ENCODE results near the gene MED15. TPM values are rescaled to one million over a fixed set of nuclear protein-coding genes. Genes with fewer than 3 reads are reported as not detected.

The MED15 gene
- polyA plus RNA-seq (2011; rRNA removed) = 10.7 and 11.3 TPM in 2 replicates
- 30.4 and 35.0 TPM in 2 replicates for polyA plus RNA-seq (2012; cell fraction: cytosol; rRNA removed)
- polyA plus RNA-seq (2012; cell fraction: nucleus; rRNA removed) = 151 and 195 TPM in 2 replicates
- 29.7 to 32.6 TPM (median 30.5 TPM) in 3 replicates for polyA plus RNA-seq (2017; fragmentation: RNase III; extraction: RNeasy Plus Mini Kit Qiagen cat#74134 plus additional on column Dnase treatment)
- polyA minus RNA-seq (2011; rRNA and poly(A)+ RNA removed) = 26.3 and 29.6 TPM in 2 replicates

- CTCF ChIA-PET = interaction anchor here (0.9 to 2.2 kb wide), 5 partner anchors 10 to 51 kb away, joined by 3 to 7 read pairs (median 4); no protein-coding TSS in a partner anchor
- TF ChIP-seq ZC3H11A (IDR thresholded peaks at IDR 0.05) (no peak), ZSCAN20 (CRISPR knock-in tag; IDR thresholded peaks at IDR 0.05) (no peak), JUN (IDR thresholded peaks at IDR 0.05) (peak in 1 of 2 experiments; percentile 80; a peak in 2 of 5 replicates), FOSL2 (IDR thresholded peaks at IDR 0.05) (no peak), FOSL2 (CRISPR knock-in tag; IDR thresholded peaks at IDR 0.05) (peak; percentile 55), ESRRA (IDR thresholded peaks at IDR 0.05; ENCODE audit: borderline replicate concordance, low read length) (no peak), POLR2A (IDR thresholded peaks at IDR 0.05; ENCODE audit: low read length) (peak; percentile 60), PHF8 (IDR thresholded peaks at IDR 0.05; ENCODE audit: borderline replicate concordance, low read depth) (peak; percentile 84; the same call in 1 of the 2 replicates), EHF (CRISPR knock-in tag; IDR thresholded peaks at IDR 0.05) (0 out of 2 replicates have a peak, but pooled peaks have one; percentile 37), FOXS1 (CRISPR knock-in tag; IDR thresholded peaks at IDR 0.05) (0 out of 2 replicates have a peak, but pooled peaks have one; percentile 25), RCOR1 (IDR thresholded peaks at IDR 0.05; ENCODE audit: low read depth, low read length) (no peak)
- TF ChIP-seq, protein P1, sequence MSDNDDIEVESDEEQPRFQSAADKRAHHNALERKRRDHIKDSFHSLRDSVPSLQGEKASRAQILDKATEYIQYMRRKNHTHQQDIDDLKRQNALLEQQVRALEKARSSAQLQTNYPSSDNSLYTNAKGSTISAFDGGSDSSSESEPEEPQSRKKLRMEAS (IDR thresholded peaks at IDR 0.05) = peak; percentile 68
- TF ChIP-seq, protein P2, sequence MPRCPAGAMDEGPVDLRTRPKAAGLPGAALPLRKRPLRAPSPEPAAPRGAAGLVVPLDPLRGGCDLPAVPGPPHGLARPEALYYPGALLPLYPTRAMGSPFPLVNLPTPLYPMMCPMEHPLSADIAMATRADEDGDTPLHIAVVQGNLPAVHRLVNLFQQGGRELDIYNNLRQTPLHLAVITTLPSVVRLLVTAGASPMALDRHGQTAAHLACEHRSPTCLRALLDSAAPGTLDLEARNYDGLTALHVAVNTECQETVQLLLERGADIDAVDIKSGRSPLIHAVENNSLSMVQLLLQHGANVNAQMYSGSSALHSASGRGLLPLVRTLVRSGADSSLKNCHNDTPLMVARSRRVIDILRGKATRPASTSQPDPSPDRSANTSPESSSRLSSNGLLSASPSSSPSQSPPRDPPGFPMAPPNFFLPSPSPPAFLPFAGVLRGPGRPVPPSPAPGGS (IDR thresholded peaks at IDR 0.05) = peak; percentile 65; the same call in 1 of the 3 replicates
- TF ChIP-seq, protein P3, sequence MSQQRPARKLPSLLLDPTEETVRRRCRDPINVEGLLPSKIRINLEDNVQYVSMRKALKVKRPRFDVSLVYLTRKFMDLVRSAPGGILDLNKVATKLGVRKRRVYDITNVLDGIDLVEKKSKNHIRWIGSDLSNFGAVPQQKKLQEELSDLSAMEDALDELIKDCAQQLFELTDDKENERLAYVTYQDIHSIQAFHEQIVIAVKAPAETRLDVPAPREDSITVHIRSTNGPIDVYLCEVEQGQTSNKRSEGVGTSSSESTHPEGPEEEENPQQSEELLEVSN (IDR thresholded peaks at IDR 0.05; ENCODE audit: borderline replicate concordance, low read depth) = 0 out of 2 replicates have a peak, but pooled peaks have one; percentile 46
- POLR2A ChIA-PET = interaction anchor here (0.6 to 3.3 kb wide), 3 partner anchors 12 to 63 kb away, joined by 3 to 20 read pairs (median 3); no protein-coding TSS in a partner anchor
- Histone ChIP-seq H3K4me3 (peak within 1 kb of the TSS; percentile 85), H3K27ac (peak within 1 kb of the TSS; percentile 95 to 98), H3K4me1 (peaks cover 55% of the 10 kb centered on the region), H3K9me3 (no peaks in the 10 kb centered on the region), H3K4me2 (peak within 1 kb of the TSS; percentile 99)
- DNase-seq (ENCODE audit: low read depth in 1 of 2, low spot score in 1 of 2) = peak; percentile 64 to 87
- WGBS (ENCODE audit: missing lambda C conversion rate) = 8% methylated on average over 16 of the region's 58 CpGs
- no peak for FAIRE-seq
- peak; percentile 87 to 88 for ATAC-seq
Observed at GRCh38 chr22:20507253-20508066, at the start of gene MED15. TSS of gene MED15 (plus strand) at chr22:20507610. CDS start at chr22:20507679, 69 bp downstream.

DNA sequence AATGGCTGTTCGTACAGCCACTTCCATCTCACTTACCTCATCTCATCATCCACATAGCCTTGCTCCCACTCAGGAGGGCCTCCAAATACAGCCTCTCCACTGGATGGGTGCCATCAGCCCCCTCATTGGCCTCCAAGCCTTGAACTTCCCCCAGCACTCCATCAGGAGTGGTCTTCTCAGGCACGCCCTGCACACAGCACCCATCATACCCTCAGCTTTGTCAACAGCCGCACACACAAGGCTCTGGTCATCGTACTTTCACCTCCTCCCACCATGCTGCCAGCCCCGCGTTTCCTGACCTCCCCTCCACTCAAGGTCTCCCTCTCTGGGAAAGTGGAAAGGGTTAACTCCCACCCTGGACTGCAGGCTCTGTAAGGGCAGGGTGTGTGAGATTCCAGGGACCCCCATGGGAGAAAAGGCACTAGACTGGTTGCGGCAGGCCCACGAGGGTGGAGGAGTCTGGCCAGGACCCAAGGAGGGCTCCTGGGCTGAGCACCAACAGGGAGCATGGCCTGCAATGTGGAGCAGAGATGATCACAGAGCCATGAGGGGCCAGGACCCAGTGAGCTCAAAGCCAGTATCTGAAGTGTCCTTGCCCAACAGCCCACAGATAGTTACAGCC is 48.8 kb upstream of the MED15 start:
- no peak overlapping the region for H3K27ac ChIP-seq
- FAIRE-seq (no peak), DNase-seq (ENCODE audit: low read depth in 1 of 2, low spot score in 1 of 2) (no peak), ATAC-seq (no peak)
- TF ChIP-seq ZSCAN20 (CRISPR knock-in tag; IDR thresholded peaks at IDR 0.05) (no peak), CBX8 (IDR thresholded peaks at IDR 0.05) (no peak), HOXA7 (CRISPR knock-in tag; IDR thresholded peaks at IDR 0.05) (no peak), NR3C1 (IDR thresholded peaks at IDR 0.05) (no peak), MAZ (IDR thresholded peaks at IDR 0.05; ENCODE audit: borderline replicate concordance, low read depth, low read length) (no peak), FOSL2 (IDR thresholded peaks at IDR 0.05) (no peak), FOSL2 (CRISPR knock-in tag; IDR thresholded peaks at IDR 0.05) (no peak), ZC3H11A (IDR thresholded peaks at IDR 0.05) (no peak), POLR2AphosphoS2 (conservative IDR thresholded peaks at IDR 0.05; ENCODE audit: low read length) (no peak), ESRRA (IDR thresholded peaks at IDR 0.05; ENCODE audit: borderline replicate concordance, low read length) (no peak), FOXS1 (CRISPR knock-in tag; IDR thresholded peaks at IDR 0.05) (no peak), JUN (IDR thresholded peaks at IDR 0.05) (no peak)
- TF ChIP-seq, protein P4, sequence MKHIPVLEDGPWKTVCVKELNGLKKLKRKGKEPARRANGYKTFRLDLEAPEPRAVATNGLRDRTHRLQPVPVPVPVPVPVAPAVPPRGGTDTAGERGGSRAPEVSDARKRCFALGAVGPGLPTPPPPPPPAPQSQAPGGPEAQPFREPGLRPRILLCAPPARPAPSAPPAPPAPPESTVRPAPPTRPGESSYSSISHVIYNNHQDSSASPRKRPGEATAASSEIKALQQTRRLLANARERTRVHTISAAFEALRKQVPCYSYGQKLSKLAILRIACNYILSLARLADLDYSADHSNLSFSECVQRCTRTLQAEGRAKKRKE (CRISPR knock-in tag; IDR thresholded peaks at IDR 0.05; ENCODE audit: low read depth) = no peak
- TF ChIP-seq, protein P5, sequence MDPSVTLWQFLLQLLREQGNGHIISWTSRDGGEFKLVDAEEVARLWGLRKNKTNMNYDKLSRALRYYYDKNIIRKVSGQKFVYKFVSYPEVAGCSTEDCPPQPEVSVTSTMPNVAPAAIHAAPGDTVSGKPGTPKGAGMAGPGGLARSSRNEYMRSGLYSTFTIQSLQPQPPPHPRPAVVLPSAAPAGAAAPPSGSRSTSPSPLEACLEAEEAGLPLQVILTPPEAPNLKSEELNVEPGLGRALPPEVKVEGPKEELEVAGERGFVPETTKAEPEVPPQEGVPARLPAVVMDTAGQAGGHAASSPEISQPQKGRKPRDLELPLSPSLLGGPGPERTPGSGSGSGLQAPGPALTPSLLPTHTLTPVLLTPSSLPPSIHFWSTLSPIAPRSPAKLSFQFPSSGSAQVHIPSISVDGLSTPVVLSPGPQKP (IDR thresholded peaks at IDR 0.05; ENCODE audit: low read depth, low read length) = no peak
- no peak overlapping the region for H3K4me2 ChIP-seq
- ChIA-PET CTCF (interaction anchor here (1.0 kb wide), 1 partner anchor 40 kb away, joined by 4 read pairs; no protein-coding TSS in a partner anchor), POLR2A (no interaction called here)
- no peak overlapping the region for H3K4me3 ChIP-seq
- WGBS (ENCODE audit: missing lambda C conversion rate) = 93% methylated on average over 8 of the region's 8 CpGs
- H3K9me3 ChIP-seq = no peaks in the 10 kb centered on the region
- H3K4me1 ChIP-seq = 0 out of 3 replicates have a peak, but pooled peaks cover 2% of the 10 kb centered on the region

All from A549 (cell line).